ENCODE data around the gene ROBO2. TPM values are rescaled to one million over a fixed set of nuclear protein-coding genes. Genes with fewer than 3 reads are reported as not detected.

Gene ROBO2
- total and polyA plus RNA-seq, 2 experiments from 2014 or later, result 1.5 to 7.8 TPM

GRCh38 chr3:77381431-77381830 is 341.5 kb downstream of the ROBO2 start:
- H3K9me2 ChIP-seq (ENCODE audit: insufficient read depth), result no peaks in the 10 kb centered on the region
- H4K20me1 ChIP-seq (replicated peaks; ENCODE audit: insufficient read depth), result no peaks in the 10 kb centered on the region
- H3K4me1 Mint-ChIP-seq, result peaks cover 10% of the 10 kb centered on the region
- no peak overlapping the region for H3K27ac ChIP-seq (ENCODE audit: low read depth)
- DNase-seq (ENCODE audit: low spot score) (no peak), ATAC-seq (no peak)
- H3K36me3 Mint-ChIP-seq (ENCODE audit: low read depth), result no peaks in the 10 kb centered on the region
- no peaks in the 10 kb centered on the region for H3K36me3 ChIP-seq (ENCODE audit: insufficient read depth)
- TF ChIP-seq JUNB (IDR thresholded peaks at IDR 0.05; ENCODE audit: unreplicated experiment) (no peak), NANOG (IDR thresholded peaks at IDR 0.05; ENCODE audit: borderline replicate concordance) (no peak), ZNF114 (CRISPR knock-in tag; IDR thresholded peaks at IDR 0.05) (no peak), STAT1 (IDR thresholded peaks at IDR 0.05; ENCODE audit: unreplicated experiment) (no peak), POLR2AphosphoS5 (IDR thresholded peaks at IDR 0.05; ENCODE audit: low read depth) (no peak), EZH2phosphoT487 (IDR thresholded peaks at IDR 0.05; ENCODE audit: unreplicated experiment) (no peak), EZH2 (IDR thresholded peaks at IDR 0.05; ENCODE audit: low read depth, unreplicated experiment) (no peak), ZNF331 (CRISPR knock-in tag; IDR thresholded peaks at IDR 0.05; ENCODE audit: low read depth) (no peak), CREB1 (CRISPR knock-in tag; IDR thresholded peaks at IDR 0.05; ENCODE audit: low read depth) (no peak), REST (IDR thresholded peaks at IDR 0.05; ENCODE audit: unreplicated experiment) (no peak)
- TF ChIP-seq, protein P1, sequence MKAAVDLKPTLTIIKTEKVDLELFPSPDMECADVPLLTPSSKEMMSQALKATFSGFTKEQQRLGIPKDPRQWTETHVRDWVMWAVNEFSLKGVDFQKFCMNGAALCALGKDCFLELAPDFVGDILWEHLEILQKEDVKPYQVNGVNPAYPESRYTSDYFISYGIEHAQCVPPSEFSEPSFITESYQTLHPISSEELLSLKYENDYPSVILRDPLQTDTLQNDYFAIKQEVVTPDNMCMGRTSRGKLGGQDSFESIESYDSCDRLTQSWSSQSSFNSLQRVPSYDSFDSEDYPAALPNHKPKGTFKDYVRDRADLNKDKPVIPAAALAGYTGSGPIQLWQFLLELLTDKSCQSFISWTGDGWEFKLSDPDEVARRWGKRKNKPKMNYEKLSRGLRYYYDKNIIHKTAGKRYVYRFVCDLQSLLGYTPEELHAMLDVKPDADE (IDR thresholded peaks at IDR 0.05), result no peak
- TF ChIP-seq, protein P2, sequence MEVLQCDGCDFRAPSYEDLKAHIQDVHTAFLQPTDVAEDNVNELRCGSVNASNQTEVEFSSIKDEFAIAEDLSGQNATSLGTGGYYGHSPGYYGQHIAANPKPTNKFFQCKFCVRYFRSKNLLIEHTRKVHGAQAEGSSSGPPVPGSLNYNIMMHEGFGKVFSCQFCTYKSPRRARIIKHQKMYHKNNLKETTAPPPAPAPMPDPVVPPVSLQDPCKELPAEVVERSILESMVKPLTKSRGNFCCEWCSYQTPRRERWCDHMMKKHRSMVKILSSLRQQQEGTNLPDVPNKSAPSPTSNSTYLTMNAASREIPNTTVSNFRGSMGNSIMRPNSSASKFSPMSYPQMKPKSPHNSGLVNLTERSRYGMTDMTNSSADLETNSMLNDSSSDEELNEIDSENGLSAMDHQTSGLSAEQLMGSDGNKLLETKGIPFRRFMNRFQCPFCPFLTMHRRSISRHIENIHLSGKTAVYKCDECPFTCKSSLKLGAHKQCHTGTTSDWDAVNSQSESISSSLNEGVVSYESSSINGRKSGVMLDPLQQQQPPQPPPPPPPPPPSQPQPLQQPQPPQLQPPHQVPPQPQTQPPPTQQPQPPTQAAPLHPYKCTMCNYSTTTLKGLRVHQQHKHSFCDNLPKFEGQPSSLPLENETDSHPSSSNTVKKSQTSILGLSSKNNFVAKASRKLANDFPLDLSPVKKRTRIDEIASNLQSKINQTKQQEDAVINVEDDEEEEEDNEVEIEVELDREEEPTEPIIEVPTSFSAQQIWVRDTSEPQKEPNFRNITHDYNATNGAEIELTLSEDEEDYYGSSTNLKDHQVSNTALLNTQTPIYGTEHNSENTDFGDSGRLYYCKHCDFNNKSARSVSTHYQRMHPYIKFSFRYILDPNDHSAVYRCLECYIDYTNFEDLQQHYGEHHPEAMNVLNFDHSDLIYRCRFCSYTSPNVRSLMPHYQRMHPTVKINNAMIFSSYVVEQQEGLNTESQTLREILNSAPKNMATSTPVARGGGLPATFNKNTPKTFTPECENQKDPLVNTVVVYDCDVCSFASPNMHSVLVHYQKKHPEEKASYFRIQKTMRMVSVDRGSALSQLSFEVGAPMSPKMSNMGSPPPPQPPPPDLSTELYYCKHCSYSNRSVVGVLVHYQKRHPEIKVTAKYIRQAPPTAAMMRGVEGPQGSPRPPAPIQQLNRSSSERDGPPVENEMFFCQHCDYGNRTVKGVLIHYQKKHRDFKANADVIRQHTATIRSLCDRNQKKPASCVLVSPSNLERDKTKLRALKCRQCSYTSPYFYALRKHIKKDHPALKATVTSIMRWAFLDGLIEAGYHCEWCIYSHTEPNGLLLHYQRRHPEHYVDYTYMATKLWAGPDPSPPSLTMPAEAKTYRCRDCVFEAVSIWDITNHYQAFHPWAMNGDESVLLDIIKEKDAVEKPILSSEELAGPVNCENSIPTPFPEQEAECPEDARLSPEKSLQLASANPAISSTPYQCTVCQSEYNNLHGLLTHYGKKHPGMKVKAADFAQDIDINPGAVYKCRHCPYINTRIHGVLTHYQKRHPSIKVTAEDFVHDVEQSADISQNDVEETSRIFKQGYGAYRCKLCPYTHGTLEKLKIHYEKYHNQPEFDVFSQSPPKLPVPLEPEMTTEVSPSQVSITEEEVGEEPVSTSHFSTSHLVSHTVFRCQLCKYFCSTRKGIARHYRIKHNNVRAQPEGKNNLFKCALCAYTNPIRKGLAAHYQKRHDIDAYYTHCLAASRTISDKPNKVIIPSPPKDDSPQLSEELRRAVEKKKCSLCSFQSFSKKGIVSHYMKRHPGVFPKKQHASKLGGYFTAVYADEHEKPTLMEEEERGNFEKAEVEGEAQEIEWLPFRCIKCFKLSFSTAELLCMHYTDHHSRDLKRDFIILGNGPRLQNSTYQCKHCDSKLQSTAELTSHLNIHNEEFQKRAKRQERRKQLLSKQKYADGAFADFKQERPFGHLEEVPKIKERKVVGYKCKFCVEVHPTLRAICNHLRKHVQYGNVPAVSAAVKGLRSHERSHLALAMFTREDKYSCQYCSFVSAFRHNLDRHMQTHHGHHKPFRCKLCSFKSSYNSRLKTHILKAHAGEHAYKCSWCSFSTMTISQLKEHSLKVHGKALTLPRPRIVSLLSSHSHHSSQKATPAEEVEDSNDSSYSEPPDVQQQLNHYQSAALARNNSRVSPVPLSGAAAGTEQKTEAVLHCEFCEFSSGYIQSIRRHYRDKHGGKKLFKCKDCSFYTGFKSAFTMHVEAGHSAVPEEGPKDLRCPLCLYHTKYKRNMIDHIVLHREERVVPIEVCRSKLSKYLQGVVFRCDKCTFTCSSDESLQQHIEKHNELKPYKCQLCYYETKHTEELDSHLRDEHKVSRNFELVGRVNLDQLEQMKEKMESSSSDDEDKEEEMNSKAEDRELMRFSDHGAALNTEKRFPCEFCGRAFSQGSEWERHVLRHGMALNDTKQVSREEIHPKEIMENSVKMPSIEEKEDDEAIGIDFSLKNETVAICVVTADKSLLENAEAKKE (CRISPR knock-in tag; IDR thresholded peaks at IDR 0.05), result no peak
- TF ChIP-seq, protein P3, sequence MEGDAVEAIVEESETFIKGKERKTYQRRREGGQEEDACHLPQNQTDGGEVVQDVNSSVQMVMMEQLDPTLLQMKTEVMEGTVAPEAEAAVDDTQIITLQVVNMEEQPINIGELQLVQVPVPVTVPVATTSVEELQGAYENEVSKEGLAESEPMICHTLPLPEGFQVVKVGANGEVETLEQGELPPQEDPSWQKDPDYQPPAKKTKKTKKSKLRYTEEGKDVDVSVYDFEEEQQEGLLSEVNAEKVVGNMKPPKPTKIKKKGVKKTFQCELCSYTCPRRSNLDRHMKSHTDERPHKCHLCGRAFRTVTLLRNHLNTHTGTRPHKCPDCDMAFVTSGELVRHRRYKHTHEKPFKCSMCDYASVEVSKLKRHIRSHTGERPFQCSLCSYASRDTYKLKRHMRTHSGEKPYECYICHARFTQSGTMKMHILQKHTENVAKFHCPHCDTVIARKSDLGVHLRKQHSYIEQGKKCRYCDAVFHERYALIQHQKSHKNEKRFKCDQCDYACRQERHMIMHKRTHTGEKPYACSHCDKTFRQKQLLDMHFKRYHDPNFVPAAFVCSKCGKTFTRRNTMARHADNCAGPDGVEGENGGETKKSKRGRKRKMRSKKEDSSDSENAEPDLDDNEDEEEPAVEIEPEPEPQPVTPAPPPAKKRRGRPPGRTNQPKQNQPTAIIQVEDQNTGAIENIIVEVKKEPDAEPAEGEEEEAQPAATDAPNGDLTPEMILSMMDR (conservative IDR thresholded peaks at IDR 0.05; ENCODE audit: low read depth in 2 of 2), result no peak
- H3K4me3 ChIP-seq, result no peak overlapping the region
- H2AFZ ChIP-seq, result no peak overlapping the region
- H3K4me1 ChIP-seq (ENCODE audit: insufficient read depth), result peaks cover 7% of the 10 kb centered on the region
- no peak overlapping the region for H3K4me2 ChIP-seq
- peaks cover 2% of the 10 kb centered on the region for H3K27me3 Mint-ChIP-seq (ENCODE audit: insufficient read depth, low read depth, poor library complexity)
- H3K79me2 ChIP-seq (replicated peaks; ENCODE audit: insufficient read depth), result no peaks in the 10 kb centered on the region
- H3F3A ChIP-seq (replicated peaks; ENCODE audit: low read depth), result no peaks in the 10 kb centered on the region
- H3K9me3 Mint-ChIP-seq, result no peaks in the 10 kb centered on the region
- no peaks in the 10 kb centered on the region for H3K27me3 ChIP-seq (ENCODE audit: insufficient read depth)
- no peak overlapping the region for H3K4me3 Mint-ChIP-seq
- no peak overlapping the region for H3K27ac Mint-ChIP-seq
